Panc1 (cell line): Measurements from ENCODE around the gene MINDY4B. TPM values are rescaled to one million over a fixed set of nuclear protein-coding genes. Genes with fewer than 3 reads are reported as not detected.
"Not testable (repeated sequence)": the region's sequence is repeated elsewhere in the genome, so short reads cannot be mapped to it uniquely, and the experiment has no call there.

Experiments
- ATAC-seq: fragments of 200-7000 bp; cut with Tn5 transposase; 2 replicates; pipeline ENCODE4 v1.9.1; 2020; ENCODE audit warnings: mild to moderate bottlenecking, moderate library complexity
- BruUV-seq: library from RNA; stranded (reverse); fragments of 400-500 nt; replicated peaks from 2 replicates; lab custom pipeline; 2021; lab: Mats Ljungman, UMichigan
- CTCF ChIA-PET: fragments of 300-600 bp; sonication (Branson Sonifier 250); formaldehyde crosslinking; loops from one replicate; lab custom pipeline; 2022; ENCODE audit warnings: antibody characterized with exemption; lab: Charles Lee
- POLR2A ChIA-PET: fragments of 300-600 bp; sonication (Branson Sonifier 250); formaldehyde crosslinking; loops from one replicate; lab custom pipeline; 2022; ENCODE audit warnings: antibody characterized with exemption; lab: Charles Lee
- DNase-seq: peaks from one replicate; pipeline ENCODE4 v3.0.0-alpha.2; 2010; ENCODE audit warnings: low read depth, low spot score
- H3K27ac ChIP-seq: 2 replicates; pipeline ENCODE4 v1.5.1; 2011; ENCODE audit warnings: mild to moderate bottlenecking, low read length, inconsistent platforms
- H3K27me3 ChIP-seq: fragments of 200-500 bp; sonication (Bioruptor generic); 2 replicates; pipeline ENCODE4 v1.6.0; 2014; ENCODE audit warnings: low read length, inconsistent platforms; ENCODE audit not compliant: control insufficient read depth, insufficient read depth
- H3K36me3 ChIP-seq: fragments of 200-500 bp; sonication (Bioruptor generic); 2 replicates; pipeline ENCODE4 v1.5.1; 2014; ENCODE audit warnings: inconsistent platforms, mild to moderate bottlenecking, low read length, moderate library complexity; ENCODE audit not compliant: control insufficient read depth, insufficient read depth
- H3K4me1 ChIP-seq: 2 replicates; pipeline ENCODE4 v1.5.1; 2011; ENCODE audit warnings: inconsistent platforms, mild to moderate bottlenecking, low read length, moderate library complexity; ENCODE audit not compliant: control insufficient read depth, insufficient read depth
- H3K4me3 ChIP-seq, 2 experiments: 2 replicates each; pipeline ENCODE4 v1.5.1; 2011 to 2012; ENCODE audit warnings: low read depth in 2 of 2, low read length in 2 of 2, mild to moderate bottlenecking in 2 of 2, inconsistent platforms in 1 of 2, moderate library complexity in 1 of 2
- H3K9me3 ChIP-seq: fragments of 200-500 bp; sonication (Bioruptor generic); 2 replicates; pipeline ENCODE4 v1.5.1; 2014; ENCODE audit warnings: low read depth, mild to moderate bottlenecking, inconsistent platforms, low read length, moderate library complexity; ENCODE audit not compliant: control insufficient read depth, insufficient read depth
- POLR2AphosphoS5 ChIP-seq: IDR thresholded peaks from 2 replicates; pipeline ENCODE4 v1.6.1; 2012; ENCODE audit warnings: mild to moderate bottlenecking, low read depth, low read length, moderate library complexity
- SIN3A ChIP-seq: IDR thresholded peaks from 2 replicates; pipeline ENCODE4 v1.6.1; 2012; ENCODE audit warnings: low read depth, mild to moderate bottlenecking, low read length, moderate library complexity, borderline replicate concordance; ENCODE audit not compliant: insufficient read depth
- TCF7L2 ChIP-seq: IDR thresholded peaks from 2 replicates; pipeline ENCODE4 v1.6.1; 2011; ENCODE audit warnings: mild to moderate bottlenecking, low read depth, low read length, inconsistent platforms
- in situ Hi-C: cut with HindIII; loops from 2 replicates; pipeline ENCODE4 v1.10.0; 2016; ENCODE audit warnings: low sequenced_read_pairs, low pct_unique_long_range_greater_than_20kb
- intact Hi-C: fragments of 100-400 bp; cut with micrococcal nuclease; formaldehyde crosslinking; loops from one replicate; pipeline ENCODE4 v1.10.0; 2022; ENCODE audit not compliant: unreplicated experiment
- total RNA-seq: library from RNA; stranded (reverse); gene quantifications from one replicate; pipeline ENCODE4 v1.2.1, GENCODE V29; 2021; ENCODE audit not compliant: unreplicated experiment
- TF ChIP-seq, protein P1 (sequence below): fragments of 450-650 bp; IDR thresholded peaks from 2 replicates; pipeline ENCODE4 v1.5.1; 2017; ENCODE audit warnings: mild to moderate bottlenecking
- TF ChIP-seq, protein P2 (sequence below), 2 experiments: IDR thresholded peaks; 2 replicates each; pipeline ENCODE4 v1.6.1; 2011 to 2012; ENCODE audit warnings: low read depth in 2 of 2, control low read depth in 1 of 2, low read length in 1 of 2, mild to moderate bottlenecking in 1 of 2, moderate library complexity in 1 of 2; ENCODE audit not compliant: insufficient read depth in 1 of 2

MINDY4B gene
- total RNA-seq, 1 experiment from 2014 or later: not detected

DNA sequence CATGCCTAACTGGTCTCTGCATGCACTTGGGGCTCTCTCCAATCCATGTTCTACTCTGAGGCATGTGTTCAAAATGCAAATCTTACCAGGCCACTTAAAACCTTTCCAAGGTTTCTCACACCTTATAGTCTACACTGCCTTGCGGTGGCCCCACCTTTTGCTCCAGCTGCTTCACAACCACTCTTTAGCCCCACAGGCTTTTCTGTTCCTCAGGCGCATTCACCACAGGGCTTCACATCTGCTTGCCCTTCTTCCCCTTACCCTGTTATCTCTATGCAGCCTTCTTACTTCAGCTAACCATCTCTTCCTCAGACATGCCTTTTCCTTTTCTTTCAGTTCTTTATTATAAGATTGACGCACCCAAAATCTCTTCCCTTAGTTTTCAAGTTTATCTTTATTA is 37.8 kb downstream of the MINDY4B start:
- H3K27ac ChIP-seq: no peak overlapping the region
- POLR2A ChIA-PET: no interaction called here
- no TSS peak for BruUV-seq
- TF ChIP-seq POLR2AphosphoS5 (no peak), SIN3A (no peak), TCF7L2 (no peak)
- TF ChIP-seq, protein P1, sequence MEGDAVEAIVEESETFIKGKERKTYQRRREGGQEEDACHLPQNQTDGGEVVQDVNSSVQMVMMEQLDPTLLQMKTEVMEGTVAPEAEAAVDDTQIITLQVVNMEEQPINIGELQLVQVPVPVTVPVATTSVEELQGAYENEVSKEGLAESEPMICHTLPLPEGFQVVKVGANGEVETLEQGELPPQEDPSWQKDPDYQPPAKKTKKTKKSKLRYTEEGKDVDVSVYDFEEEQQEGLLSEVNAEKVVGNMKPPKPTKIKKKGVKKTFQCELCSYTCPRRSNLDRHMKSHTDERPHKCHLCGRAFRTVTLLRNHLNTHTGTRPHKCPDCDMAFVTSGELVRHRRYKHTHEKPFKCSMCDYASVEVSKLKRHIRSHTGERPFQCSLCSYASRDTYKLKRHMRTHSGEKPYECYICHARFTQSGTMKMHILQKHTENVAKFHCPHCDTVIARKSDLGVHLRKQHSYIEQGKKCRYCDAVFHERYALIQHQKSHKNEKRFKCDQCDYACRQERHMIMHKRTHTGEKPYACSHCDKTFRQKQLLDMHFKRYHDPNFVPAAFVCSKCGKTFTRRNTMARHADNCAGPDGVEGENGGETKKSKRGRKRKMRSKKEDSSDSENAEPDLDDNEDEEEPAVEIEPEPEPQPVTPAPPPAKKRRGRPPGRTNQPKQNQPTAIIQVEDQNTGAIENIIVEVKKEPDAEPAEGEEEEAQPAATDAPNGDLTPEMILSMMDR: no peak
- TF ChIP-seq, protein P2, sequence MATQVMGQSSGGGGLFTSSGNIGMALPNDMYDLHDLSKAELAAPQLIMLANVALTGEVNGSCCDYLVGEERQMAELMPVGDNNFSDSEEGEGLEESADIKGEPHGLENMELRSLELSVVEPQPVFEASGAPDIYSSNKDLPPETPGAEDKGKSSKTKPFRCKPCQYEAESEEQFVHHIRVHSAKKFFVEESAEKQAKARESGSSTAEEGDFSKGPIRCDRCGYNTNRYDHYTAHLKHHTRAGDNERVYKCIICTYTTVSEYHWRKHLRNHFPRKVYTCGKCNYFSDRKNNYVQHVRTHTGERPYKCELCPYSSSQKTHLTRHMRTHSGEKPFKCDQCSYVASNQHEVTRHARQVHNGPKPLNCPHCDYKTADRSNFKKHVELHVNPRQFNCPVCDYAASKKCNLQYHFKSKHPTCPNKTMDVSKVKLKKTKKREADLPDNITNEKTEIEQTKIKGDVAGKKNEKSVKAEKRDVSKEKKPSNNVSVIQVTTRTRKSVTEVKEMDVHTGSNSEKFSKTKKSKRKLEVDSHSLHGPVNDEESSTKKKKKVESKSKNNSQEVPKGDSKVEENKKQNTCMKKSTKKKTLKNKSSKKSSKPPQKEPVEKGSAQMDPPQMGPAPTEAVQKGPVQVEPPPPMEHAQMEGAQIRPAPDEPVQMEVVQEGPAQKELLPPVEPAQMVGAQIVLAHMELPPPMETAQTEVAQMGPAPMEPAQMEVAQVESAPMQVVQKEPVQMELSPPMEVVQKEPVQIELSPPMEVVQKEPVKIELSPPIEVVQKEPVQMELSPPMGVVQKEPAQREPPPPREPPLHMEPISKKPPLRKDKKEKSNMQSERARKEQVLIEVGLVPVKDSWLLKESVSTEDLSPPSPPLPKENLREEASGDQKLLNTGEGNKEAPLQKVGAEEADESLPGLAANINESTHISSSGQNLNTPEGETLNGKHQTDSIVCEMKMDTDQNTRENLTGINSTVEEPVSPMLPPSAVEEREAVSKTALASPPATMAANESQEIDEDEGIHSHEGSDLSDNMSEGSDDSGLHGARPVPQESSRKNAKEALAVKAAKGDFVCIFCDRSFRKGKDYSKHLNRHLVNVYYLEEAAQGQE (IDR thresholded peaks at IDR 0.05; ENCODE audit: insufficient read depth in 1 of 2, low read depth in 2 of 2, low read length in 1 of 2): no peak
- CTCF ChIA-PET: no interaction called here
- intact Hi-C loops: no loop called here
- H3K4me3 ChIP-seq: no peak overlapping the region
- in situ Hi-C loops: no loop called here
- H3K4me1 ChIP-seq: no peaks in the 10 kb centered on the region
- DNase-seq: no peak
- peaks cover 16% of the 10 kb centered on the region; the same call in 1 of the 2 replicates for H3K27me3 ChIP-seq
- H3K36me3 ChIP-seq: no peaks in the 10 kb centered on the region
- no peak for ATAC-seq
- no peaks in the 10 kb centered on the region for H3K9me3 ChIP-seq

DNA sequence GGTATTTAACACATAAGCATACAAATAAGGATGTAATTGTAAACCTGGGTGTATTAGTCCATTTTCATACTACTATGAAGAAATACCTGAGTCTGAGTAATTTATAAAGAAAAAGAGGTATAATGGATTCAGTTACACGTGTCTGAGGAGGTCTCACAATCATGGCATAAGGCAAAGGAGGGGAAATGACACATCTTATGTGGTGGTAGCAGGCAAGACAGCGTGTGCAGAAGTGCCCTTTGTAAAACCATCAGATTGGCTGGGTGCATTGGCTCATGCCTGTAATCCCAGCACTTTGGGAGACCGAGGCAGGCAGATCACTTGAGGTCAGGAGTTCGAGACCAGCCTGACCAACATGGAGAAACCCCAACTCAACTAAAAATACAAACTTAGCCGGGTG is 41.3 kb downstream of the MINDY4B start:
- ATAC-seq, H3K27ac ChIP-seq, H3K4me3 ChIP-seq, BruUV-seq, in situ Hi-C loops, H3K36me3 ChIP-seq, POLR2A ChIA-PET, H3K4me1 ChIP-seq, H3K9me3 ChIP-seq, DNase-seq: not testable (repeated sequence)
- peaks cover 13% of the 10 kb centered on the region; the same call in 1 of the 2 replicates for H3K27me3 ChIP-seq
- CTCF ChIA-PET: interaction anchor here (0.6 to 1.1 kb wide), 2 partner anchors 76 to 141 kb away, joined by 7 to 14 read pairs; no protein-coding TSS in a partner anchor
- intact Hi-C loops: loop anchor here (2.0 kb wide), 1 partner anchor 77 kb away; no protein-coding TSS in a partner anchor

DNA sequence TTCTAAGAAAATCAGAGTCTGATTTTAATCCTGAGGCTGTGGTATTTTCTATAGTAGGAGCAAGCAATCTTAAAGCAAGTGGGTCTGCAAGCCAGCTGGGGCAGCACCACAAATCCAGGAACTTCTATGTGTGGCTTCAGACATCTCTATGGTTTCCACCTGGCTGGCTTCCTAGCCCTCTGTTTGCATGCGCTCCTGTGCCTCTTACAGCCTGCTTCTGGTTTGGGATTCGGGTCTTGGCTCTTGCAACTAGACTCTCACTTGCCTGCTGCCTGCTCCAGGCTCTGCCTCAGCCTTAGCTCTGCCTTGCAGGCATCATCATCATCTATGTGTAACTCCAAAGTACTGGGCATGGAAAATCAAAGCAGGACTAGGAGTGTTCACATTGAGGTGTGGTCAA is 43.4 kb downstream of the MINDY4B start:
- Histone ChIP-seq H3K27me3 (peaks cover 13% of the 10 kb centered on the region; the same call in 1 of the 2 replicates), H3K4me3 (no peak overlapping the region), H3K36me3 (no peaks in the 10 kb centered on the region), H3K27ac (no peak overlapping the region), H3K9me3 (no peaks in the 10 kb centered on the region), H3K4me1 (no peaks in the 10 kb centered on the region)
- intact Hi-C loops: no loop called here
- DNase-seq (no peak), ATAC-seq (no peak)
- ChIA-PET CTCF (no interaction called here), POLR2A (no interaction called here)
- TF ChIP-seq, protein P1: no peak
- TF ChIP-seq POLR2AphosphoS5 (no peak), SIN3A (no peak)
- no TSS peak for BruUV-seq
- in situ Hi-C loops: no loop called here

DNA sequence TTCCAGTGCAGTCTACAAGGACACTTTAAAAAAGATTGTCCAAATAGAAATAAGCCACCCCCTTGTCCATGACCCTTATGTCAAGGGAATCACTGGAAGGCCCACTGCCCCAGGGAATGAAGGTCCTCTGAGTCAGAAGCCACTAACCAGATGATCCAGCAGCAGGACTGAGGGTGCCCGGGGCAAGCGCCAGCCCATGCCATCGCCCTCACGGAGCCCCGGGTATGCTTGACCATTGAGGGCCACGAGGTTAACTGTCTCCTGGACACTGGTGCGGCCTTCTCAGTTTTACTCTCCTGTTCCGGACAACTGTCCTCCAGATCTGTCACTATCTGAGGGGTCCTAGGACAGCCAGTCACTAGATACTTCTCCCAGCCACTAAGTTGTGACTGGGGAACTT is 47.3 kb downstream of the MINDY4B start:
- DNase-seq, H3K27me3 ChIP-seq, intact Hi-C loops, in situ Hi-C loops, H3K9me3 ChIP-seq, BruUV-seq, H3K36me3 ChIP-seq, ATAC-seq, H3K27ac ChIP-seq, H3K4me3 ChIP-seq, H3K4me1 ChIP-seq, POLR2A ChIA-PET, CTCF ChIA-PET: not testable (repeated sequence)
